Esophagus muscularis mucosa (tissue), 4 donors: Measurements from ENCODE around the gene TXNIP. TPM values are rescaled to one million over a fixed set of nuclear protein-coding genes. Genes with fewer than 3 reads are reported as not detected.

ENCODE experiments used
- DNase-seq: peaks from one replicate; pipeline ENCODE4 v3.0.0-alpha.2; 2017; ENCODE audit errors: extremely low spot score
- H3K27ac ChIP-seq, 4 donors: fragments of 200-600 bp; sonication (generic); replicated peaks in 1 of 4; 1 replicate in 3 of 4; 2 replicates in 1 of 4; pipeline ENCODE4 v1.5.1; 2016 to 2019; ENCODE audit warnings: mild to moderate bottlenecking in 1 of 4
- H3K27me3 ChIP-seq, 4 donors: fragments of 200-600 bp; sonication (generic); one replicate each; pipeline versions ENCODE4 v1.5.1 to v1.6.0; 2016 to 2019
- H3K36me3 ChIP-seq, 4 donors: fragments of 200-600 bp; sonication (generic); one replicate each; pipeline ENCODE4 v1.5.1; 2016 to 2019
- H3K4me1 ChIP-seq, 4 donors: fragments of 200-600 bp; sonication (generic); one replicate each; pipeline ENCODE4 v1.5.1; 2016 to 2019
- H3K4me3 ChIP-seq, 4 donors: fragments of 200-600 bp; sonication (generic); 1 replicate in 2 of 4; 2 replicates in 2 of 4; pipeline ENCODE4 v1.5.1; 2016 to 2019; ENCODE audit warnings: mild to moderate bottlenecking in 4 of 4, moderate library complexity in 1 of 4
- H3K9me3 ChIP-seq, 4 donors: fragments of 200-600 bp; sonication (generic); 1 replicate in 3 of 4; 2 replicates in 1 of 4; pipeline ENCODE4 v1.5.1; 2016 to 2019
- EP300 ChIP-seq: sonication (generic); formaldehyde crosslinking; IDR thresholded peaks from one replicate; pipeline ENCODE4 v1.6.1; 2017; ENCODE audit warnings: antibody characterized with exemption
- POLR2A ChIP-seq: fragments of 450-650 bp; IDR thresholded peaks from one replicate; pipeline ENCODE4 v1.6.1; 2017; ENCODE audit warnings: antibody characterized with exemption, moderate library complexity, mild to moderate bottlenecking, low read depth
- POLR2AphosphoS5 ChIP-seq, 2 donors: sonication (generic); formaldehyde crosslinking; IDR thresholded peaks; one replicate each; pipeline ENCODE4 v1.6.1; 2017; ENCODE audit warnings: antibody characterized with exemption in 2 of 2
- WGBS: methylation state at CpG from one replicate; pipeline ENCODE4 v1.1.5; 2018; 5-methylcytosine and 5-hydroxymethylcytosine counted together
- intact Hi-C: fragments of 100-400 bp; cut with DNase I; formaldehyde crosslinking; loops from one replicate; pipeline ENCODE4 v1.15.1; 2023
- total RNA-seq, 4 donors: library from RNA; depleted of rRNA; stranded (reverse); fragments of >200 nt; gene quantifications; one replicate each; pipeline versions ENCODE4 v1.1.0 to v1.2.1, GENCODE V29; 2016
- TF ChIP-seq, protein P1 (sequence below), 3 experiments: fragments of 200-600 bp in 2 of 3; fragments of 450-650 bp in 1 of 3; sonication (generic) in 2 of 3; IDR thresholded peaks; one replicate each; pipeline ENCODE4 v1.5.1; 2017 to 2019; ENCODE audit warnings: antibody characterized with exemption in 3 of 3, mild to moderate bottlenecking in 2 of 3, moderate library complexity in 1 of 3

TXNIP gene
- total RNA-seq, 4 donors from 2014 or later: 1,186 to 4,171 (median 2,482) TPM

DNA sequence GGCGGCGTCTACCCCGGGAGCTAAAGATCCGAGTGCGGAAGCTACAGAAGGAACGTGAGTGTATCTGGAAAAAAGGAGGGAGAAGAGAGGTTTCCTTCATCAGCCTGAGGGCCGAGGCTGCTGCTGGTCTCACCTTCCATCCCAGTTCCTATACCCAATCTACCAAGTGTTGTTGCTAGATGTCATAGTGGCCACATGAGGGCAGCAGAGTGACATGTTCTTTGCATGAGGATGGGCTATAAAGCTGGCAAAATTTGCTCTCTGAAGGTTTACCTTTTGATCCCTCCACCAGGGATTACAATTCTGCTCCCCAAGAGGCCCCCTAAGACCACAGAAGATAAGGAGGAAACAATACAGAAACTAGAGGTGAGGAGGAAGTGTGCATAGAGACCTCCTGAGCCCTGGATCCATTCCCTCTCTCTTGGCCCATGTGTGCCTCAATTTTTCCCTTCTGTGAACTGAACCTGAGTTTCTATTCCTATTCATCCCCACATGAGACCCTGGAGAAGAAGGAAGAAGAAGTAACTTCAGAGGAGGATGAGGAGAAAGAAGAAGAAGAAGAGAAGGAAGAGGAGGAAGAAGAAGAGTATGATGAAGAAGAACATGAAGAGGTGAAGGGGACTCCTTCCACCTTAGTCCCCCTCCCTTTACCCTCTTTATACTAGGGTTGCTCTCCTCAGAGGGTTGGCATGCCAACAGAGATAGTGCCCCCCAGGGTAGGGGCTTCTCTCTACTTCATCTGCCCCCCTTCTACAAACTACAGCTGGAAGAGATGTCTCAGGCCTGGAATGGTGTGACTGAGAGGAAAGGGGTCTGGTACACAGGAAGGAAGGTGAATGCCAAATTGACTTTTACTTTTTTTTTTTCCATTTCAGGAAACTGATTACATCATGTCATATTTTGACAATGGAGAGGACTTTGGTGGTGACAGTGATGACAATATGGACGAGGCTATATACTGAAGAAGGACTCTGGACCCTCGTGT is 18.6 kb downstream of the TXNIP start:
- Histone ChIP-seq H3K4me3 (peak overlapping the region; percentile 22 to 50 (median 40)), H3K4me1 (peaks cover 51 to 59% (median 57%) of the 10 kb centered on the region in 4 donors), H3K27me3 (no peaks in the 10 kb centered on the region), H3K27ac (peak overlapping the region; percentile 89 to 96 (median 93)), H3K9me3 (no peaks in the 10 kb centered on the region), H3K36me3 (peaks cover 0 to 12% (median 5%) of the 10 kb centered on the region in 4 donors)
- TF ChIP-seq, protein P1, sequence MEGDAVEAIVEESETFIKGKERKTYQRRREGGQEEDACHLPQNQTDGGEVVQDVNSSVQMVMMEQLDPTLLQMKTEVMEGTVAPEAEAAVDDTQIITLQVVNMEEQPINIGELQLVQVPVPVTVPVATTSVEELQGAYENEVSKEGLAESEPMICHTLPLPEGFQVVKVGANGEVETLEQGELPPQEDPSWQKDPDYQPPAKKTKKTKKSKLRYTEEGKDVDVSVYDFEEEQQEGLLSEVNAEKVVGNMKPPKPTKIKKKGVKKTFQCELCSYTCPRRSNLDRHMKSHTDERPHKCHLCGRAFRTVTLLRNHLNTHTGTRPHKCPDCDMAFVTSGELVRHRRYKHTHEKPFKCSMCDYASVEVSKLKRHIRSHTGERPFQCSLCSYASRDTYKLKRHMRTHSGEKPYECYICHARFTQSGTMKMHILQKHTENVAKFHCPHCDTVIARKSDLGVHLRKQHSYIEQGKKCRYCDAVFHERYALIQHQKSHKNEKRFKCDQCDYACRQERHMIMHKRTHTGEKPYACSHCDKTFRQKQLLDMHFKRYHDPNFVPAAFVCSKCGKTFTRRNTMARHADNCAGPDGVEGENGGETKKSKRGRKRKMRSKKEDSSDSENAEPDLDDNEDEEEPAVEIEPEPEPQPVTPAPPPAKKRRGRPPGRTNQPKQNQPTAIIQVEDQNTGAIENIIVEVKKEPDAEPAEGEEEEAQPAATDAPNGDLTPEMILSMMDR (IDR thresholded peaks at IDR 0.05): peak; percentile 84 to 96 (median 89)
- TF ChIP-seq POLR2AphosphoS5 (IDR thresholded peaks at IDR 0.05): peak in 1 of 2 donors; percentile 86
- no peak for TF ChIP-seq EP300
- no peak for TF ChIP-seq POLR2A
- WGBS: 21% methylated on average over 9 of the region's 9 CpGs
- peak; percentile 94 for DNase-seq
- intact Hi-C loops: loop anchor here (1.0 kb wide), 1 partner anchor 33 kb away; no protein-coding TSS in a partner anchor

DNA sequence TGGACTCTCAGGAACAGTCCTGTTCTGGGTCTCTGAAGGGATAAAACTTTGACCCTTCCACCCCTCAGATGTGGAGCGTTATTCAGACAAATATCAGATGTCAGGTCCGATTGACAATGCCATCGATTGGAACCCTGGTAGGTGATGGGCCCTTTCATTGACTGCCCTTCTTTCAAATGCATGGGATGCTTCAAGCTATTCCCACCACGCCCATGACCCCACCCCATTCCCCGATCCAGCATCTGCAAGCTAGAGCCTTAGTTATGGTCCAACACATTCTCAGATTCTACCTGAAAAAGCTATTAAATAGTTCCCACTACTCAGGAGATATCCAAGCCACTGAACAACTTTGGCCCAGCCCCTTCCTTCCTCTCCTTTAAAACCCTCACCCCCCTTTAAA is 19.4 kb downstream of the TXNIP start:
- no peak for DNase-seq
- 75% methylated on average over 5 of the region's 5 CpGs for WGBS
- Histone ChIP-seq H3K27me3 (no peaks in the 10 kb centered on the region), H3K4me1 (peaks cover 43 to 52% (median 50%) of the 10 kb centered on the region in 4 donors), H3K9me3 (no peaks in the 10 kb centered on the region), H3K36me3 (peaks cover 0 to 12% (median 5%) of the 10 kb centered on the region in 4 donors), H3K27ac (peak overlapping the region; percentile 89 to 96 (median 93)), H3K4me3 (peak overlapping the region in 1 of 4 donors; percentile 42)
- TF ChIP-seq POLR2A (no peak), EP300 (no peak)
- intact Hi-C loops: loop anchor here (1.0 kb wide), 1 partner anchor 33 kb away; no protein-coding TSS in a partner anchor

DNA sequence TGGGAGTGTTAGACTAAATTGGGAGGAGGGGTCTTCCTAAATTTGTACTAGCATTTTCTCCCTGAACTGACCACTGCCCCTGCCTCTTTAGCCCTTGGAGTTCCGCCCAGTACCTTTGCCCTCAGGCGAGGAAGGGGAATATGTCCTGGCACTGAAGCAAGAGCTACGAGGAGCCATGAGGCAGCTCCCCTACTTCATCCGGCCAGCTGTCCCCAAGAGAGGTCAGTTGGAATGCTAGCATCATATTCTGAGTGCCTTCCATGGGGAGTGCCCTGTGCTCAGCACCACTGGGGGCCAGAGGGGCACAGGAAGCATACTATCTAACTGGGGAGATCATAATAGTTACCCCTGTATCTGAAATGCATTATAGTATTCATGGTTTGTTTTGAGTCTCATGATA is 21.2 kb downstream of the TXNIP start:
- intact Hi-C loops: no loop called here
- no peak overlapping the region for H3K4me3 ChIP-seq
- no peaks in the 10 kb centered on the region for H3K9me3 ChIP-seq
- peaks cover 0 to 12% (median 5%) of the 10 kb centered on the region in 4 donors for H3K36me3 ChIP-seq
- no peak overlapping the region for H3K27ac ChIP-seq
- TF ChIP-seq POLR2A (no peak), POLR2AphosphoS5 (IDR thresholded peaks at IDR 0.05) (no peak), EP300 (no peak)
- TF ChIP-seq, protein P1 (IDR thresholded peaks at IDR 0.05): no peak
- peaks cover 25 to 34% (median 32%) of the 10 kb centered on the region in 4 donors for H3K4me1 ChIP-seq
- no peak for DNase-seq
- WGBS: 91% methylated on average over 4 of the region's 4 CpGs
- no peaks in the 10 kb centered on the region for H3K27me3 ChIP-seq

DNA sequence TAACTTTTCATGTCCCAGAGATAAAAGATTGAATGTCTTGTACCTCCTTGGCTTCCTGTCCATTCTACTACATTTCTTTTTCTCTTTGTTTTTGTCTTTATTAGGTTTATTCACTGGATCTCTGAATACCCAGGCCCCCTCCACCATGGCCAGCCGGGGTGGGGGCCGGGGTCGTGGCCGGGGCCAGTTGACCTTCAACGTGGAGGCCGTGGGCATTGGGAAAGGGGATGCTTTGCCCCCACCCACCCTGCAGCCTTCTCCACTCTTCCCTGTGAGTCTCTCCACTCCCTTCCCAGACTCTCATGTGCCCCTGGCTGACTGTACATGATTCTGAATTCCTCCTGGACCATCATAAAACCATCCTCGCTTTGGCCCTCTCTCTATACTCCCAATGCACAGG is 21.7 kb downstream of the TXNIP start:
- H3K4me1 ChIP-seq: peaks cover 20 to 29% (median 27%) of the 10 kb centered on the region in 4 donors
- WGBS: 83% methylated on average over 7 of the region's 7 CpGs
- H3K27me3 ChIP-seq: no peaks in the 10 kb centered on the region
- H3K4me3 ChIP-seq: no peak overlapping the region
- H3K27ac ChIP-seq: no peak overlapping the region
- intact Hi-C loops: no loop called here
- no peak for DNase-seq
- peaks cover 0 to 12% (median 5%) of the 10 kb centered on the region in 4 donors for H3K36me3 ChIP-seq
- H3K9me3 ChIP-seq: no peaks in the 10 kb centered on the region
- TF ChIP-seq POLR2A: no peak
- TF ChIP-seq EP300: no peak
- TF ChIP-seq, protein P1 (IDR thresholded peaks at IDR 0.05): no peak
- no peak for TF ChIP-seq POLR2AphosphoS5 (IDR thresholded peaks at IDR 0.05)

GRCh38 chr1:145972580-145972979 is 23.8 kb downstream of the TXNIP start:
- no peak for DNase-seq
- Histone ChIP-seq H3K4me3 (no peak overlapping the region), H3K4me1 (peaks cover 5 to 9% (median 7%) of the 10 kb centered on the region in 4 donors), H3K9me3 (peaks cover 0 to 1% (median under 1%) of the 10 kb centered on the region in 4 donors), H3K36me3 (peaks cover 0 to 12% (median 5%) of the 10 kb centered on the region in 4 donors), H3K27ac (no peak overlapping the region), H3K27me3 (no peaks in the 10 kb centered on the region)
- WGBS: 71% methylated on average over 7 of the region's 7 CpGs
- intact Hi-C loops: no loop called here
- TF ChIP-seq, protein P1 (IDR thresholded peaks at IDR 0.05): no peak
- TF ChIP-seq EP300 (no peak), POLR2A (no peak), POLR2AphosphoS5 (IDR thresholded peaks at IDR 0.05) (no peak)
